Activated CD8-positive, alpha-beta memory T cell treated with anti-CD3 and anti-CD28 coated beads, Interleukin-2, amount 50 U/mL, for 1 hour (primary cell): Measurements from ENCODE around the gene KCTD10.
"Not testable (repeated sequence)": the region's sequence is repeated elsewhere in the genome, so short reads cannot be mapped to it uniquely, and the experiment has no call there.

Source experiments
- DNase-seq: peaks from one replicate; pipeline ENCODE4 v3.0.0-alpha.2; 2020; ENCODE audit errors: extremely low read depth

KCTD10 gene

GRCh38 chr12:109421355-109422087 lies 55.6 kb downstream of the KCTD10 start:
- DNase-seq, result no peak

GRCh38 chr12:109418848-109419480 lies 58.1 kb downstream of the KCTD10 start:
- DNase-seq, result no peak

GRCh38 chr12:109406147-109406546 lies 71.0 kb downstream of the KCTD10 start:
- DNase-seq, result not testable (repeated sequence)

- DNase-seq, result not testable (repeated sequence)
Measured at GRCh38 chr12:109404841-109405240, 72.3 kb downstream of the KCTD10 start.
